Esophagus squamous epithelium (tissue), 5 donors: ENCODE results near the gene CTNNAL1. TPM values are rescaled to one million over a fixed set of nuclear protein-coding genes. Genes with fewer than 3 reads are reported as not detected.

Experiments
- DNase-seq: peaks from one replicate; lab custom pipeline; 2025; lab: John Stamatoyannopoulos, UW
- H3K27ac ChIP-seq, 4 donors: fragments of 200-600 bp; sonication (generic); one replicate each; pipeline ENCODE4 v1.5.1; 2016 to 2019; ENCODE audit warnings: mild to moderate bottlenecking in 1 of 4
- H3K27me3 ChIP-seq, 4 donors: fragments of 200-600 bp; sonication (generic); 1 replicate in 3 of 4; 2 replicates in 1 of 4; pipeline versions ENCODE4 v1.5.1 to v1.6.0; 2017 to 2021; ENCODE audit warnings: antibody characterized with exemption in 1 of 4
- H3K36me3 ChIP-seq, 3 donors: fragments of 200-600 bp; sonication (generic); one replicate each; pipeline ENCODE4 v1.5.1; 2016 to 2019
- H3K4me1 ChIP-seq, 3 donors: fragments of 200-600 bp; sonication (generic); one replicate each; pipeline ENCODE4 v1.5.1; 2017 to 2019
- H3K4me3 ChIP-seq, 4 donors: fragments of 200-600 bp; sonication (generic); 1 replicate in 3 of 4; 2 replicates in 1 of 4; pipeline ENCODE4 v1.5.1; 2016 to 2019; ENCODE audit warnings: mild to moderate bottlenecking in 2 of 4, moderate library complexity in 1 of 4
- H3K9me3 ChIP-seq, 3 donors: fragments of 200-600 bp; sonication (generic); one replicate each; pipeline ENCODE4 v1.5.1; 2016 to 2019
- CTCF ChIP-seq, 6 experiments: fragments of 450-650 bp in 4 of 6; fragments of 200-600 bp in 2 of 6; sonication (generic) in 2 of 6; IDR thresholded peaks; one replicate each; pipeline ENCODE4 v1.5.1; 2016 to 2019; ENCODE audit warnings: antibody characterized with exemption in 6 of 6, mild to moderate bottlenecking in 4 of 6, moderate library complexity in 4 of 6
- POLR2A ChIP-seq, 4 donors: fragments of 450-650 bp; IDR thresholded peaks; one replicate each; pipeline ENCODE4 v1.6.1; 2017; ENCODE audit warnings: antibody characterized with exemption in 4 of 4, mild to moderate bottlenecking in 4 of 4, moderate library complexity in 3 of 4
- WGBS, 2 donors: methylation state at CpG; one replicate each; pipeline ENCODE4 v1.1.5; 2018; 5-methylcytosine and 5-hydroxymethylcytosine counted together
- intact Hi-C: fragments of 100-400 bp; cut with DNase I; formaldehyde crosslinking; loops from one replicate; pipeline ENCODE4 v1.15.0; 2022
- total RNA-seq, 4 donors: library from RNA; depleted of rRNA; stranded (reverse); fragments of >200 nt; gene quantifications; one replicate each; pipeline ENCODE4 v1.1.0, GENCODE V29; 2016
- donor health status: DM: yes; HTN: yes; CAD: no.

The CTNNAL1 gene
- total RNA-seq, 4 donors from 2014 or later = 7.5 to 31.3 (median 15.7) TPM

DNA sequence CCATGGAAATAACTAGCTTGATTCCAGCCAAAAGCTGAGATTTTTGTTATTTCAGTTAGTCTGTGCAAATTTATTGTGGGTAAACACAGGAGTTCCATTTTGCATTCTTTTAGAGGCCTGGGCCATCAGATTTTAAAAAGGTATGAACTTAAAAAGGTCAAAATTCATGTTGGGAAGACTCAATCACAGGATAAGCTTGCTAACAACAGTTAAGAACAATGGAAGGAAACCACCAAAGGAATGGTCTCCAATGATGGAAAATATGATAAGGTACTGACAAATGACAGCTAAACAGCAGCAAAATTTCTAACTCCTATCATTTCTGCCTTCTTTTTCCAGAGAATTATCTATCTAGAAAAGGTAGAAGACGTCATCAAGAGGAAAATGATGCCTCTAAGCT is 63.1 kb downstream of the CTNNAL1 start:
- Histone ChIP-seq H3K9me3 (no peaks in the 10 kb centered on the region), H3K4me1 (peaks cover 0 to 5% (median 0%) of the 10 kb centered on the region in 3 donors), H3K4me3 (no peak overlapping the region), H3K36me3 (peaks cover 0 to 9% (median 0%) of the 10 kb centered on the region in 3 donors), H3K27ac (no peak overlapping the region), H3K27me3 (no peaks in the 10 kb centered on the region)
- intact Hi-C loops = no loop called here
- DNase-seq = no peak
- WGBS, 2 donors = 73 to 81% methylated on average over 1 of the region's 1 CpG
- TF ChIP-seq POLR2A (IDR thresholded peaks at IDR 0.05) = no peak
- TF ChIP-seq CTCF (IDR thresholded peaks at IDR 0.05) = no peak

DNA sequence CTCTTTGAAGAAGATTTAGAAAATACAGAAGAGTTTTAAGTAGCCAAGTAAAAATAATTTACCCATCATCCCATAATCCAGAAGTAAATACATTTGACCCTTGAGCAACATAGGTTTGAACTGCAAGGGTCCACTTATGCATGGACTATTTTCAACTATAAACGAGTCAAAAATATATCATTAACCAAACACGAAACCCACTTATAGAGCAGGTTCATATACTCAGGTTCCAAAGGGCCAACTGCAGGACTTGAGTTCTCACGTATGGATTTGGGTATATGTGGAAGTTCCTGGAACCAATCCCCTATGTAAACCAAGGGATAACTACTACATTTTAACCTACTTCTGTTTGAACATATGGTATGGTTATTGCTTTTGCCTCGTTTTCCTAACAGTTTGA is 73.3 kb downstream of the CTNNAL1 start:
- Histone ChIP-seq H3K36me3 (peaks cover 0 to 70% (median 4%) of the 10 kb centered on the region in 3 donors), H3K4me3 (no peak overlapping the region), H3K4me1 (peaks cover 0 to 9% (median 7%) of the 10 kb centered on the region in 3 donors), H3K27me3 (no peaks in the 10 kb centered on the region), H3K9me3 (no peaks in the 10 kb centered on the region), H3K27ac (no peak overlapping the region)
- DNase-seq = no peak
- 79 to 83% methylated on average over 4 of the region's 4 CpGs for WGBS, 2 donors
- intact Hi-C loops = no loop called here
- TF ChIP-seq CTCF (IDR thresholded peaks at IDR 0.05) = no peak
- TF ChIP-seq POLR2A (IDR thresholded peaks at IDR 0.05) = no peak

GRCh38 chr9:108937561-108938305 is 75.6 kb downstream of the CTNNAL1 start:
- Histone ChIP-seq H3K9me3 (no peaks in the 10 kb centered on the region), H3K27me3 (no peaks in the 10 kb centered on the region), H3K27ac (no peak overlapping the region), H3K4me1 (peaks cover 4 to 21% (median 15%) of the 10 kb centered on the region in 3 donors), H3K36me3 (peaks cover 0 to 61% (median 4%) of the 10 kb centered on the region in 3 donors), H3K4me3 (no peak overlapping the region)
- TF ChIP-seq CTCF (IDR thresholded peaks at IDR 0.05) (no peak), POLR2A (IDR thresholded peaks at IDR 0.05) (no peak)
- intact Hi-C loops = no loop called here
- no peak for DNase-seq
- 82 to 85% methylated on average over 5 of the region's 5 CpGs for WGBS, 2 donors

DNA sequence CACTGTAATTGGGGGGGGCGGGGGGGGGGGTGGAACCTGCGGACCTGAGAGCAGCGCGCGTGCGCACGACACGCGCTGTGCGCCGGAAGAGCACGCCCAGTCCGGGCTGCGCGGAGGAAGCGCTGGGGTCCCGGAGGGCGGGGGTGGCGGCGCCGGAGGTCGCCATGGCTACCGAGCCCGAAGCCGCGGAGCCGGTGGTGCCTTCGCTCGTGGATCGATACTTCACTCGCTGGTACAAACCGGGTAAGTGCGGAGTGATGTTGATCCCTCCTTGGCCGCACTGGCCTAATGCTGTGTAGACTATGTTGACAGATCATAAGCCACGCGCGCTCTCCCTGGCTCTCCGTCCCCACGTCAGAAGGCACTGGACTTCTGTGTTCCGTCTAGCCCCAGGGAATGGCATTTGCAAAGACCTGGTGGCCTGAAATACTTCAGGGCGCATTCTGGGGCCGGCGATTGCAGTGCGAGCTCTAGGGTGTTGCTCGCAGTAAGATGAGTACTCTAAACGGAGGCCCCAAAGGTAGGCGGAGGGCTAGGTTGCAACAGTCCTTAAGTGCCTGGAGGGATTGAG is 78.9 kb downstream of the CTNNAL1 start, which contains the start of gene ABITRAM:
Gene ABITRAM (plus strand): TSS at position 78 of the 571 bp plus-strand sequence. CDS start 87 bp downstream, at position 165.
- Histone ChIP-seq H3K4me3 (peak within 1 kb of the TSS; percentile 63 to 94 (median 78)), H3K27me3 (no peaks in the 10 kb centered on the region), H3K27ac (peak within 1 kb of the TSS; percentile 88 to 94 (median 90)), H3K36me3 (peaks cover 0 to 45% (median 0%) of the 10 kb centered on the region in 3 donors), H3K9me3 (no peaks in the 10 kb centered on the region), H3K4me1 (peaks cover 8 to 31% (median 21%) of the 10 kb centered on the region in 3 donors)
- no peak for TF ChIP-seq POLR2A (IDR thresholded peaks at IDR 0.05)
- TF ChIP-seq CTCF (IDR thresholded peaks at IDR 0.05) = no peak
- 0% methylated on average over 13 to 15 of the region's 47 CpGs for WGBS, 2 donors
- intact Hi-C loops = no loop called here
- peak; percentile 15 for DNase-seq
